Parathyroid adenoma (tissue), 2 donors: Measurements from ENCODE around the gene SFTPA2.
"Not testable (repeated sequence)": the region's sequence is repeated elsewhere in the genome, so short reads cannot be mapped to it uniquely, and the experiment has no call there.

Source experiments
- H2AFZ ChIP-seq: fragments of 300-600 bp; sonication (generic); one replicate; pipeline ENCODE4 v1.7.0; 2017; ENCODE audit warnings: antibody characterized with exemption, mild to moderate bottlenecking
- H3K27ac ChIP-seq: fragments of 300-600 bp; sonication (generic); one replicate; pipeline ENCODE4 v1.7.0; 2017
- H3K27me3 ChIP-seq: fragments of 300-600 bp; sonication (generic); one replicate; pipeline ENCODE4 v1.7.0; 2017; ENCODE audit warnings: low read length; ENCODE audit not compliant: control insufficient read depth, insufficient read depth
- H3K36me3 ChIP-seq: fragments of 300-600 bp; sonication (generic); one replicate; pipeline ENCODE4 v1.7.0; 2017; ENCODE audit warnings: low read length; ENCODE audit not compliant: control insufficient read depth, insufficient read depth
- H3K4me1 ChIP-seq: fragments of 300-600 bp; sonication (generic); one replicate; pipeline ENCODE4 v1.7.0; 2017; ENCODE audit warnings: control low read depth
- H3K4me2 ChIP-seq: fragments of 300-600 bp; sonication (generic); one replicate; pipeline ENCODE4 v1.7.0; 2017; ENCODE audit warnings: low read length
- H3K4me3 ChIP-seq: fragments of 300-600 bp; sonication (generic); one replicate; pipeline ENCODE4 v1.7.0; 2017; ENCODE audit warnings: low read depth, low read length
- H3K79me2 ChIP-seq: fragments of 300-600 bp; sonication (generic); one replicate; pipeline ENCODE4 v1.7.0; 2017; ENCODE audit warnings: control low read depth
- H3K9ac ChIP-seq: fragments of 300-600 bp; sonication (generic); one replicate; pipeline ENCODE4 v1.7.0; 2017; ENCODE audit warnings: mild to moderate bottlenecking
- H3K9me3 ChIP-seq: fragments of 300-600 bp; sonication (generic); one replicate; pipeline ENCODE4 v1.7.0; 2017; ENCODE audit warnings: low read length; ENCODE audit not compliant: control insufficient read depth
- donor health status: primary hyperparathyroidism.

SFTPA2 gene

GRCh38 chr10:79533142-79533902, 26.9 kb downstream of the SFTPA2 start:
- H3K9ac ChIP-seq, H3K4me2 ChIP-seq, H3K4me1 ChIP-seq, H3K79me2 ChIP-seq, H3K27ac ChIP-seq, H3K27me3 ChIP-seq, H3K4me3 ChIP-seq, H2AFZ ChIP-seq, H3K9me3 ChIP-seq, H3K36me3 ChIP-seq: not testable (repeated sequence)

- not testable (repeated sequence) for H3K79me2 ChIP-seq, H3K4me2 ChIP-seq, H3K4me1 ChIP-seq, H3K27ac ChIP-seq, H3K36me3 ChIP-seq, H3K27me3 ChIP-seq, H2AFZ ChIP-seq, H3K4me3 ChIP-seq, H3K9ac ChIP-seq, H3K9me3 ChIP-seq
Measured at GRCh38 chr10:79528261-79528660, 31.9 kb downstream of the SFTPA2 start.

GRCh38 chr10:79525049-79525710, 35.0 kb downstream of the SFTPA2 start:
- H3K4me3 ChIP-seq, H3K4me2 ChIP-seq, H3K9ac ChIP-seq, H2AFZ ChIP-seq, H3K27me3 ChIP-seq, H3K27ac ChIP-seq, H3K79me2 ChIP-seq, H3K36me3 ChIP-seq, H3K9me3 ChIP-seq, H3K4me1 ChIP-seq: not testable (repeated sequence)

- not testable (repeated sequence) for H3K79me2 ChIP-seq, H3K9ac ChIP-seq, H3K27me3 ChIP-seq, H3K27ac ChIP-seq, H3K4me1 ChIP-seq, H2AFZ ChIP-seq, H3K4me2 ChIP-seq, H3K4me3 ChIP-seq, H3K9me3 ChIP-seq, H3K36me3 ChIP-seq
Measured at GRCh38 chr10:79523157-79523853, 36.9 kb downstream of the SFTPA2 start.

GRCh38 chr10:79522464-79522863, 37.7 kb downstream of the SFTPA2 start:
- H3K27ac ChIP-seq, H3K79me2 ChIP-seq, H3K27me3 ChIP-seq, H3K9me3 ChIP-seq, H3K4me2 ChIP-seq, H3K9ac ChIP-seq, H3K4me1 ChIP-seq, H3K36me3 ChIP-seq, H2AFZ ChIP-seq, H3K4me3 ChIP-seq: not testable (repeated sequence)

GRCh38 chr10:79521751-79522150, 38.5 kb downstream of the SFTPA2 start:
- H3K4me3 ChIP-seq, H3K4me2 ChIP-seq, H3K79me2 ChIP-seq, H3K27ac ChIP-seq, H2AFZ ChIP-seq, H3K9me3 ChIP-seq, H3K27me3 ChIP-seq, H3K9ac ChIP-seq, H3K36me3 ChIP-seq, H3K4me1 ChIP-seq: not testable (repeated sequence)

GRCh38 chr10:79517567-79517966, 42.6 kb downstream of the SFTPA2 start:
- H3K4me2 ChIP-seq, H3K9me3 ChIP-seq, H3K27me3 ChIP-seq, H3K4me1 ChIP-seq, H3K4me3 ChIP-seq, H2AFZ ChIP-seq, H3K79me2 ChIP-seq, H3K27ac ChIP-seq, H3K36me3 ChIP-seq, H3K9ac ChIP-seq: not testable (repeated sequence)

GRCh38 chr10:79516532-79517205, 43.5 kb downstream of the SFTPA2 start:
- not testable (repeated sequence) for H2AFZ ChIP-seq, H3K4me2 ChIP-seq, H3K9me3 ChIP-seq, H3K27me3 ChIP-seq, H3K36me3 ChIP-seq, H3K27ac ChIP-seq, H3K4me3 ChIP-seq, H3K9ac ChIP-seq, H3K4me1 ChIP-seq, H3K79me2 ChIP-seq

GRCh38 chr10:79511891-79512583, 48.2 kb downstream of the SFTPA2 start, which contains the start of gene EIF5AL1:
EIF5AL1 (plus strand) TSS chr10:79512533; CDS start chr10:79512650, 117 bp downstream.
- H3K9me3 ChIP-seq, H3K79me2 ChIP-seq, H2AFZ ChIP-seq, H3K4me1 ChIP-seq, H3K27me3 ChIP-seq, H3K27ac ChIP-seq, H3K9ac ChIP-seq, H3K36me3 ChIP-seq, H3K4me3 ChIP-seq, H3K4me2 ChIP-seq: not testable (repeated sequence)

GRCh38 chr10:79509934-79510508, 50.2 kb downstream of the SFTPA2 start:
- not testable (repeated sequence) for H3K4me1 ChIP-seq, H3K4me2 ChIP-seq, H2AFZ ChIP-seq, H3K9ac ChIP-seq, H3K4me3 ChIP-seq, H3K79me2 ChIP-seq, H3K36me3 ChIP-seq, H3K9me3 ChIP-seq, H3K27me3 ChIP-seq, H3K27ac ChIP-seq
